Activated CD8-positive, alpha-beta T cell treated with anti-CD3 and anti-CD28 coated beads for 36 hours (primary cell): ENCODE data around the gene ZNF609. TPM values are rescaled to one million over a fixed set of nuclear protein-coding genes. Genes with fewer than 3 reads are reported as not detected.
A peak's percentile ranks its signal among the peaks of the same experiment; 100 is the strongest.

Source experiments
- ATAC-seq: fragments of 200-7000 bp; cut with Tn5 transposase; one replicate; pipeline ENCODE4 v1.10.0; 2021; ENCODE audit warnings: mild to moderate bottlenecking, moderate library complexity
- CTCF ChIA-PET: fragments of 350-600 bp; sonication (Branson Sonifier 250); formaldehyde crosslinking; loops from one replicate; lab custom pipeline; 2021; ENCODE audit warnings: antibody characterized with exemption; lab: Charles Lee
- POLR2A ChIA-PET: fragments of 350-600 bp; sonication (Branson Sonifier 250); formaldehyde crosslinking; loops from one replicate; lab custom pipeline; 2021; ENCODE audit warnings: antibody characterized with exemption; lab: Charles Lee
- DNase-seq: peaks from one replicate; pipeline ENCODE4 v3.0.0-alpha.2; 2020
- H3K27ac Mint-ChIP-seq: one replicate; pipeline ENCODE4 v1.8.0; 2021; ENCODE audit warnings: mild to moderate bottlenecking, mixed read lengths
- H3K27me3 Mint-ChIP-seq: one replicate; pipeline ENCODE4 v1.8.0; 2021; ENCODE audit warnings: mixed read lengths
- H3K36me3 Mint-ChIP-seq: one replicate; pipeline ENCODE4 v1.8.0; 2021; ENCODE audit warnings: low read depth, mixed read lengths
- H3K4me1 Mint-ChIP-seq: one replicate; pipeline ENCODE4 v1.8.0; 2021; ENCODE audit warnings: low read depth, mixed read lengths
- H3K4me3 Mint-ChIP-seq: one replicate; pipeline ENCODE4 v1.8.0; 2021; ENCODE audit warnings: mild to moderate bottlenecking, moderate library complexity, mixed read lengths
- H3K9me3 Mint-ChIP-seq: one replicate; pipeline ENCODE4 v1.8.0; 2021; ENCODE audit warnings: mixed read lengths
- CTCF ChIP-seq: fragments of 200-600 bp; IDR thresholded peaks from one replicate; pipeline ENCODE4 v1.8.0; 2022; ENCODE audit warnings: antibody characterized with exemption, mild to moderate bottlenecking
- intact Hi-C: fragments of 100-400 bp; cut with micrococcal nuclease; formaldehyde crosslinking; loops from one replicate; pipeline ENCODE4 v1.10.0; 2022
- total RNA-seq, 2 experiments: library from RNA; stranded (reverse); gene quantifications; one replicate each; pipeline ENCODE4 v1.2.3, GENCODE V29; 2021

ZNF609 gene
- total RNA-seq, 2 experiments from 2014 or later: 37.2 to 39.6 TPM

GRCh38 chr15:64574301-64575017, 114.1 kb downstream of the ZNF609 start:
- POLR2A ChIA-PET: interaction anchor here (0.9 to 1.1 kb wide), 2 partner anchors 23 to 60 kb away, joined by 3 read pairs; no protein-coding TSS in a partner anchor

GRCh38 chr15:64580696-64581407, 120.5 kb downstream of the ZNF609 start:
- Mint-ChIP-seq H3K27me3 (no peaks in the 10 kb centered on the region), H3K4me3 (no peak overlapping the region), H3K27ac (no peak overlapping the region), H3K9me3 (peaks cover 9% of the 10 kb centered on the region), H3K36me3 (peaks cover 24% of the 10 kb centered on the region), H3K4me1 (peaks cover 21% of the 10 kb centered on the region)
- intact Hi-C loops: no loop called here
- ATAC-seq (no peak), DNase-seq (no peak)
- ChIA-PET CTCF (interaction anchor here (1.1 to 1.2 kb wide), 2 partner anchors 14 to 72 kb away, joined by 3 to 5 read pairs; no protein-coding TSS in a partner anchor), POLR2A (interaction anchor here (0.9 to 1.0 kb wide), 3 partner anchors 9 to 36 kb away, joined by 3 read pairs; no protein-coding TSS in a partner anchor)
- no peak for TF ChIP-seq CTCF

More at GRCh38 chr15:64574301-64575017, 114.1 kb downstream of the ZNF609 start:
- Mint-ChIP-seq H3K27ac (peak overlapping the region; percentile 47), H3K36me3 (peaks cover 8% of the 10 kb centered on the region), H3K4me3 (no peak overlapping the region), H3K9me3 (no peaks in the 10 kb centered on the region), H3K27me3 (no peaks in the 10 kb centered on the region), H3K4me1 (peaks cover 39% of the 10 kb centered on the region)
- intact Hi-C loops: no loop called here
- CTCF ChIA-PET: interaction anchor here (1.0 to 1.4 kb wide), 2 partner anchors 8 to 79 kb away, joined by 3 to 4 read pairs; no protein-coding TSS in a partner anchor
- TF ChIP-seq CTCF: no peak
- DNase-seq (no peak), ATAC-seq (peak; percentile 64)

- DNase-seq (no peak), ATAC-seq (no peak)
- no peak overlapping the region for H3K4me3 Mint-ChIP-seq
- CTCF ChIA-PET: interaction anchor here (1.1 to 1.2 kb wide), 2 partner anchors 14 to 72 kb away, joined by 3 to 5 read pairs; no protein-coding TSS in a partner anchor
- H3K4me1 Mint-ChIP-seq: peaks cover 23% of the 10 kb centered on the region
- POLR2A ChIA-PET: interaction anchor here (1.0 kb wide), 2 partner anchors 15 to 36 kb away, joined by 3 read pairs; no protein-coding TSS in a partner anchor
- intact Hi-C loops: no loop called here
- no peak for TF ChIP-seq CTCF
- no peak overlapping the region for H3K27ac Mint-ChIP-seq
- peaks cover 23% of the 10 kb centered on the region for H3K36me3 Mint-ChIP-seq
- H3K27me3 Mint-ChIP-seq: no peaks in the 10 kb centered on the region
- peaks cover 9% of the 10 kb centered on the region for H3K9me3 Mint-ChIP-seq
Observed at GRCh38 chr15:64581408-64581761, 121.0 kb downstream of the ZNF609 start.

- Mint-ChIP-seq H3K27me3 (no peaks in the 10 kb centered on the region), H3K36me3 (peaks cover 20% of the 10 kb centered on the region), H3K4me1 (peaks cover 31% of the 10 kb centered on the region), H3K4me3 (no peak overlapping the region), H3K27ac (no peak overlapping the region), H3K9me3 (peaks cover 9% of the 10 kb centered on the region)
- CTCF ChIA-PET: interaction anchor here (1.1 to 1.2 kb wide), 2 partner anchors 15 to 71 kb away, joined by 3 to 5 read pairs; no protein-coding TSS in a partner anchor
- intact Hi-C loops: no loop called here
- DNase-seq: no peak
- POLR2A ChIA-PET: interaction anchor here (0.6 to 1.0 kb wide), 2 partner anchors 37 to 582 kb away, joined by 3 read pairs; no protein-coding TSS in a partner anchor
- ATAC-seq: no peak
- TF ChIP-seq CTCF: no peak
Observed at GRCh38 chr15:64582202-64582601, 121.8 kb downstream of the ZNF609 start.
